Colonic mucosa (tissue), 4 donors: Measurements from ENCODE around the gene NBAS. TPM values are rescaled to one million over a fixed set of nuclear protein-coding genes. Genes with fewer than 3 reads are reported as not detected.

Source experiments
- DNase-seq: peaks from one replicate; pipeline ENCODE4 v3.0.0-alpha.2; 2020
- H3K27ac ChIP-seq: fragments of 200-600 bp; one replicate; pipeline ENCODE4 v1.8.0; 2021
- H3K27me3 ChIP-seq: fragments of 200-600 bp; one replicate; pipeline ENCODE4 v1.8.0; 2021
- H3K36me3 ChIP-seq: fragments of 200-600 bp; one replicate; pipeline ENCODE4 v1.8.0; 2021
- H3K4me1 ChIP-seq: fragments of 200-600 bp; one replicate; pipeline ENCODE4 v1.8.0; 2021; ENCODE audit warnings: mild to moderate bottlenecking
- H3K4me3 ChIP-seq: fragments of 200-600 bp; one replicate; pipeline ENCODE4 v1.8.0; 2021
- H3K9ac ChIP-seq, 2 donors: one replicate each; pipeline ENCODE4 v1.7.0; 2013; ENCODE audit warnings: control low read depth in 2 of 2, low read depth in 2 of 2, low read length in 2 of 2
- H3K9me3 ChIP-seq: fragments of 200-600 bp; one replicate; pipeline ENCODE4 v1.8.0; 2021
- intact Hi-C: fragments of 100-400 bp; cut with DNase I; formaldehyde crosslinking; loops from one replicate; pipeline ENCODE4 v1.14.1; 2022
- total RNA-seq, 2 donors: library from RNA; stranded (reverse); fragmentation: NEBNext Ultra II Directional in 1 of 2; extraction: Animal tissue kit (Norgen Biotek cat#: 25700) in 1 of 2; gene quantifications; one replicate each; pipeline ENCODE4 v1.2.1, GENCODE V29; 2021
- TF ChIP-seq, protein P1 (sequence below): fragments of 200-600 bp; IDR thresholded peaks from one replicate; pipeline ENCODE4 v1.8.0; 2022; ENCODE audit warnings: antibody characterized with exemption, mild to moderate bottlenecking
- donor health status: healthy.
- donor health status: DM: no; HTN: no; CAD: no.
- donor health status: DM: no; HTN: no; CAD: no.

The NBAS gene
- 10 to 100 TPM; 34.4 to 38.9 TPM for total RNA-seq

DNA sequence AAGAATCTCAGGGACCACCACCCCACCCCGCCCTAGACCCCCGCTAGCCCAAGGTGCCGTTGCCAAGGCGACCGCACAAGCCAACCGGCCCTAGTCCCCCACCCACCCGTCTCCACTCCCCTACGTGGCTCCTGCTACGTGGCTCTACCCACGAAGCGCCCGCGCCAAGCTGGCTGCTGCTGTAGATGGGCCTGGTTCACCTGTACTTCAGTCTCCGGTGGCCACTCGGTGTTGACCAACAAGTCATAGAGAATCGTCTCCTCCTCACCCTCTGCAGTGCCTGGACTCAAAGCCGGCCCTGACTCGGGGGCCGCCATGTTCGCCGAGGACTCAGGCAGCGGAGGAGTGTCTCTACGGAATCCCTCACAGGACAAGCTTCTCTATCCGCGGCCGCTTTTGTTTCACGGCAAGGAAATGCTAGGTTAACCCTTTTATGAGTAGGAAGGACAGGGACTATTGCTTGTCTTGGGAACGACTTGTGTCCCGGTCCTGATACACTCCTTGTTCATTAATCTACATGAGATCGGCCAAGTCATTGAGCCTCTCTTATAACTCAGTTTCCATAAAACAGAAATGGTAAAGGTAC is at the start of gene NBAS:
TSS of gene NBAS (minus strand) at position 347 of the 586 bp plus-strand sequence. CDS start at position 317, 30 bp downstream.
- no peaks in the 10 kb centered on the region for H3K9me3 ChIP-seq
- peak within 1 kb of the TSS; percentile 83 to 86 for H3K9ac ChIP-seq
- peak; percentile 95 for DNase-seq
- no peaks in the 10 kb centered on the region for H3K4me1 ChIP-seq
- H3K4me3 ChIP-seq: peak within 1 kb of the TSS; percentile 81
- TF ChIP-seq, protein P1, sequence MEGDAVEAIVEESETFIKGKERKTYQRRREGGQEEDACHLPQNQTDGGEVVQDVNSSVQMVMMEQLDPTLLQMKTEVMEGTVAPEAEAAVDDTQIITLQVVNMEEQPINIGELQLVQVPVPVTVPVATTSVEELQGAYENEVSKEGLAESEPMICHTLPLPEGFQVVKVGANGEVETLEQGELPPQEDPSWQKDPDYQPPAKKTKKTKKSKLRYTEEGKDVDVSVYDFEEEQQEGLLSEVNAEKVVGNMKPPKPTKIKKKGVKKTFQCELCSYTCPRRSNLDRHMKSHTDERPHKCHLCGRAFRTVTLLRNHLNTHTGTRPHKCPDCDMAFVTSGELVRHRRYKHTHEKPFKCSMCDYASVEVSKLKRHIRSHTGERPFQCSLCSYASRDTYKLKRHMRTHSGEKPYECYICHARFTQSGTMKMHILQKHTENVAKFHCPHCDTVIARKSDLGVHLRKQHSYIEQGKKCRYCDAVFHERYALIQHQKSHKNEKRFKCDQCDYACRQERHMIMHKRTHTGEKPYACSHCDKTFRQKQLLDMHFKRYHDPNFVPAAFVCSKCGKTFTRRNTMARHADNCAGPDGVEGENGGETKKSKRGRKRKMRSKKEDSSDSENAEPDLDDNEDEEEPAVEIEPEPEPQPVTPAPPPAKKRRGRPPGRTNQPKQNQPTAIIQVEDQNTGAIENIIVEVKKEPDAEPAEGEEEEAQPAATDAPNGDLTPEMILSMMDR: no peak
- no peaks in the 10 kb centered on the region for H3K27me3 ChIP-seq
- intact Hi-C loops: no loop called here
- H3K36me3 ChIP-seq: no peaks in the 10 kb centered on the region
- H3K27ac ChIP-seq: peak within 1 kb of the TSS; percentile 54

GRCh38 chr2:15610430-15610952 is 49.4 kb upstream of the NBAS start:
- Histone ChIP-seq H3K9ac (no peak overlapping the region), H3K27me3 (no peaks in the 10 kb centered on the region), H3K4me1 (no peaks in the 10 kb centered on the region), H3K27ac (no peak overlapping the region), H3K4me3 (no peak overlapping the region), H3K9me3 (no peaks in the 10 kb centered on the region), H3K36me3 (peaks cover 8% of the 10 kb centered on the region)
- no peak for DNase-seq
- TF ChIP-seq, protein P1: no peak
- intact Hi-C loops: no loop called here

GRCh38 chr2:15609341-15610042 is 48.4 kb upstream of the NBAS start:
- Histone ChIP-seq H3K27ac (no peak overlapping the region), H3K4me3 (no peak overlapping the region), H3K9ac (no peak overlapping the region), H3K27me3 (no peaks in the 10 kb centered on the region), H3K36me3 (peaks cover 10% of the 10 kb centered on the region), H3K4me1 (no peaks in the 10 kb centered on the region), H3K9me3 (no peaks in the 10 kb centered on the region)
- TF ChIP-seq, protein P1: no peak
- intact Hi-C loops: no loop called here
- no peak for DNase-seq

GRCh38 chr2:15608392-15608761 is 47.2 kb upstream of the NBAS start:
- Histone ChIP-seq H3K27ac (no peak overlapping the region), H3K9ac (no peak overlapping the region), H3K27me3 (no peaks in the 10 kb centered on the region), H3K4me3 (no peak overlapping the region), H3K36me3 (peaks cover 10% of the 10 kb centered on the region), H3K4me1 (no peaks in the 10 kb centered on the region), H3K9me3 (no peaks in the 10 kb centered on the region)
- DNase-seq: no peak
- TF ChIP-seq, protein P1: no peak
- intact Hi-C loops: no loop called here

DNA sequence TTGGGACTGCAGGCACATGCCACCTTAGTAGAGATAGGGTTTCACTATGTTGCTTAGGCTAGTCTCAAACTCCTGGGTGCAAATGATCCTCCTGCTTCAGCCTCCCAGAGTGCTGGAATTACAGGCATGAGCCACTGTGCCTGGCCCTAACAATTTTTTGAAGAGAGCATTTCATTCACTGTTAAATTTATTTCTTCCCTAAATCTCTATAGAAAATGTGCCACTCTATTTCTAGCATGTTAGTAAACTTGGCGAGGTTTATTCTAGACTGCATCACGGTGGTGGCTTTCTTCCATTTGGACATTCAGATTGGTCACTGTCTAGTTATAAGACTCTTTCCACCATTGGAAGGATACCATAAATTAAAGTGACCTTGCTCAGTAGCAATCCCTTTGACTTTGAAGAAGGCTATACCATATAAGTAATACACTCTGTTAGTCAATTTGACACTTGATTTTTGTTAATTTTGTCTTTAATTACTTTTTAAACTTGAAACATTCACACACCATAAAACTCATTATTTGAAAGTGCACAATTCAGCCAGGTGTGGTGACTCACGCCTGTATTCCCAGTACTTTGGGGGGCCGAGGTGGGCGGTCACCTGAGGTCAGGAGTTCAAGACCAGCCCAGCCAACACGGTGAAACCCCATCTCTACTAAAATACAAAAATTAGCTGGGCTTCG is 46.7 kb upstream of the NBAS start:
- TF ChIP-seq, protein P1: no peak
- H3K9ac ChIP-seq: no peak overlapping the region
- H3K4me1 ChIP-seq: no peaks in the 10 kb centered on the region
- no peaks in the 10 kb centered on the region for H3K27me3 ChIP-seq
- peaks cover 10% of the 10 kb centered on the region for H3K36me3 ChIP-seq
- DNase-seq: no peak
- H3K4me3 ChIP-seq: no peak overlapping the region
- intact Hi-C loops: no loop called here
- no peak overlapping the region for H3K27ac ChIP-seq
- H3K9me3 ChIP-seq: no peaks in the 10 kb centered on the region
